ENCODE measurements around the gene NECAP2.

- TF ChIP-seq PREB (CRISPR knock-in tag; IDR thresholded peaks at IDR 0.05; ENCODE audit: borderline replicate concordance) (no peak), TCF7 (CRISPR knock-in tag; IDR thresholded peaks at IDR 0.05; ENCODE audit: low read depth) (no peak), CTCF (IDR thresholded peaks at IDR 0.05) (no peak), TP53 (CRISPR knock-in tag; IDR thresholded peaks at IDR 0.05) (no peak)
Observed at GRCh38 chr1:16447641-16448040, 7.1 kb downstream of the NECAP2 start.

Data from WTC11 (cell line).